Keratinocyte (primary cell): ENCODE data around the gene C20orf144. TPM values are rescaled to one million over a fixed set of nuclear protein-coding genes. Genes with fewer than 3 reads are reported as not detected.

Experiments used
- DNase-seq: peaks from one replicate; pipeline ENCODE4 v3.0.0-alpha.2; 2011; ENCODE audit warnings: low read depth, missing footprints, low spot score
- FAIRE-seq: peaks from 2 replicates; lab custom pipeline; 2011; peaks lifted over from hg19 to GRCh38; lab: Jason Lieb, UNC
- H2AFZ ChIP-seq: 2 replicates; pipeline ENCODE4 v1.6.0; 2012; ENCODE audit warnings: low read length, control low read depth, inconsistent platforms; ENCODE audit not compliant: control insufficient read depth
- H3K27ac ChIP-seq: 2 replicates; pipeline ENCODE4 v1.5.1; 2011; ENCODE audit warnings: low read length; ENCODE audit not compliant: control insufficient read depth, insufficient read depth
- H3K27me3 ChIP-seq: 3 replicates; pipeline ENCODE4 v1.6.0; 2011; ENCODE audit warnings: low read length; ENCODE audit not compliant: control insufficient read depth, insufficient read depth; ENCODE audit errors: extremely low read depth
- H3K36me3 ChIP-seq, 2 experiments: 2 replicates in 1 of 2; 3 replicates in 1 of 2; pipeline ENCODE4 v1.5.1; 2011; ENCODE audit warnings: low read length in 2 of 2, mild to moderate bottlenecking in 1 of 2; ENCODE audit not compliant: control insufficient read depth in 2 of 2, insufficient read depth in 2 of 2; ENCODE audit errors: extremely low read depth in 1 of 2
- H3K4me1 ChIP-seq: 3 replicates; pipeline ENCODE4 v1.5.1; 2011; ENCODE audit warnings: low read length; ENCODE audit not compliant: control insufficient read depth, insufficient read depth; ENCODE audit errors: extremely low read depth
- H3K4me2 ChIP-seq: 3 replicates; pipeline ENCODE4 v1.6.0; 2011; ENCODE audit warnings: low read depth, low read length; ENCODE audit not compliant: control insufficient read depth, insufficient read depth; ENCODE audit errors: extremely low read depth
- H3K4me3 ChIP-seq, 3 experiments: fragments of 200-600 bp in 1 of 3; sonication (generic) in 1 of 3; 2 replicates in 2 of 3; 3 replicates in 1 of 3; pipeline ENCODE4 v1.5.1; 2011 to 2016; ENCODE audit warnings: low read length in 3 of 3, mild to moderate bottlenecking in 3 of 3, control low read depth in 2 of 3, inconsistent platforms in 1 of 3, low read depth in 1 of 3, mixed read lengths in 1 of 3, mixed run types in 1 of 3, moderate library complexity in 1 of 3; ENCODE audit not compliant: control insufficient read depth in 2 of 3, insufficient read depth in 2 of 3; ENCODE audit errors: extremely low read depth in 1 of 3
- H3K79me2 ChIP-seq: 2 replicates; pipeline ENCODE4 v1.6.0; 2012; ENCODE audit warnings: low read length; ENCODE audit not compliant: control insufficient read depth, insufficient read depth
- H3K9ac ChIP-seq: 3 replicates; pipeline ENCODE4 v1.6.0; 2011; ENCODE audit warnings: low read length; ENCODE audit not compliant: control insufficient read depth, insufficient read depth; ENCODE audit errors: extremely low read depth
- H3K9me1 ChIP-seq: 3 replicates; pipeline ENCODE4 v1.6.0; 2011; ENCODE audit warnings: low read length; ENCODE audit not compliant: control insufficient read depth, insufficient read depth; ENCODE audit errors: extremely low read depth
- H3K9me3 ChIP-seq: 2 replicates; pipeline ENCODE4 v1.5.1; 2012; ENCODE audit warnings: low read depth, low read length; ENCODE audit not compliant: control insufficient read depth
- H4K20me1 ChIP-seq: 3 replicates; pipeline ENCODE4 v1.6.0; 2011; ENCODE audit warnings: low read length; ENCODE audit not compliant: control insufficient read depth, insufficient read depth; ENCODE audit errors: extremely low read depth
- EZH2 ChIP-seq: IDR thresholded peaks from one replicate; pipeline ENCODE4 v1.6.1; 2012; ENCODE audit warnings: inconsistent platforms, mild to moderate bottlenecking, low read length, moderate library complexity
- dilution Hi-C: fragments of 300-500 bp; cut with MboI; formaldehyde crosslinking; loops from one replicate; pipeline ENCODE4 v1.7.0; 2020; ENCODE audit warnings: low sequenced_read_pairs; ENCODE audit not compliant: extremely low pct_ligation_motif_present
- polyA plus RNA-seq, 5 experiments: library from polyadenylated mRNA; depleted of rRNA in 3 of 5; stranded (reverse) in 3 of 5; stranded (forward) in 1 of 5; unstranded in 1 of 5; fragments of >200 nt; gene quantifications; 1 replicate in 1 of 5; 2 replicates in 3 of 5; 3 replicates in 1 of 5; pipeline versions ENCODE4 v1.2.1 to v1.2.3, GENCODE V29; 2011 to 2012; ENCODE audit warnings: missing spikeins in 2 of 5, low read depth in 1 of 5, low replicate concordance in 1 of 5
- TF ChIP-seq, protein P1 (sequence below), 3 experiments: IDR thresholded peaks in 1 of 3; conservative IDR thresholded peaks in 1 of 3; optimal IDR thresholded peaks in 1 of 3; 2 replicates in 2 of 3; 3 replicates in 1 of 3; pipeline versions ENCODE3 to v1.5.1; 2011; ENCODE audit warnings: low read length in 3 of 3, mild to moderate bottlenecking in 3 of 3, moderate library complexity in 2 of 3, control low read depth in 1 of 3, inconsistent platforms in 1 of 3; ENCODE audit not compliant: insufficient read depth in 2 of 3; ENCODE audit errors: extremely low read depth in 1 of 3

The C20orf144 gene
- polyA plus RNA-seq, 1 donor (not counting 4 experiments of a cell fraction or from before 2014, with no cell fraction given) = 0.03 TPM

GRCh38 chr20:33667245-33667675, 5.1 kb downstream of the C20orf144 start:
- no peaks in the 10 kb centered on the region for H4K20me1 ChIP-seq
- H3K9me3 ChIP-seq = no peaks in the 10 kb centered on the region
- peak overlapping the region; percentile 47 to 78 (median 68) for H3K4me3 ChIP-seq
- DNase-seq (no peak), FAIRE-seq (no peak)
- H3K9ac ChIP-seq = peak overlapping the region; percentile 69
- H2AFZ ChIP-seq = peak overlapping the region; percentile 82
- H3K4me2 ChIP-seq = peak overlapping the region; percentile 81
- dilution Hi-C loops = no loop called here
- H3K9me1 ChIP-seq = no peaks in the 10 kb centered on the region
- peaks cover 27% of the 10 kb centered on the region for H3K4me1 ChIP-seq
- TF ChIP-seq, protein P1, sequence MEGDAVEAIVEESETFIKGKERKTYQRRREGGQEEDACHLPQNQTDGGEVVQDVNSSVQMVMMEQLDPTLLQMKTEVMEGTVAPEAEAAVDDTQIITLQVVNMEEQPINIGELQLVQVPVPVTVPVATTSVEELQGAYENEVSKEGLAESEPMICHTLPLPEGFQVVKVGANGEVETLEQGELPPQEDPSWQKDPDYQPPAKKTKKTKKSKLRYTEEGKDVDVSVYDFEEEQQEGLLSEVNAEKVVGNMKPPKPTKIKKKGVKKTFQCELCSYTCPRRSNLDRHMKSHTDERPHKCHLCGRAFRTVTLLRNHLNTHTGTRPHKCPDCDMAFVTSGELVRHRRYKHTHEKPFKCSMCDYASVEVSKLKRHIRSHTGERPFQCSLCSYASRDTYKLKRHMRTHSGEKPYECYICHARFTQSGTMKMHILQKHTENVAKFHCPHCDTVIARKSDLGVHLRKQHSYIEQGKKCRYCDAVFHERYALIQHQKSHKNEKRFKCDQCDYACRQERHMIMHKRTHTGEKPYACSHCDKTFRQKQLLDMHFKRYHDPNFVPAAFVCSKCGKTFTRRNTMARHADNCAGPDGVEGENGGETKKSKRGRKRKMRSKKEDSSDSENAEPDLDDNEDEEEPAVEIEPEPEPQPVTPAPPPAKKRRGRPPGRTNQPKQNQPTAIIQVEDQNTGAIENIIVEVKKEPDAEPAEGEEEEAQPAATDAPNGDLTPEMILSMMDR (optimal IDR thresholded peaks at IDR 0.05 in 1 of 3, IDR thresholded peaks at IDR 0.05 in 1 of 3, conservative IDR thresholded peaks at IDR 0.05 in 1 of 3; ENCODE audit: extremely low read depth in 1 of 3, insufficient read depth in 2 of 3, low read length in 3 of 3) = no peak
- TF ChIP-seq EZH2 = no peak
- H3K79me2 ChIP-seq = no peaks in the 10 kb centered on the region
- H3K27me3 ChIP-seq = no peaks in the 10 kb centered on the region
- H3K27ac ChIP-seq = peak overlapping the region; percentile 11
- H3K36me3 ChIP-seq = no peaks in the 10 kb centered on the region

DNA sequence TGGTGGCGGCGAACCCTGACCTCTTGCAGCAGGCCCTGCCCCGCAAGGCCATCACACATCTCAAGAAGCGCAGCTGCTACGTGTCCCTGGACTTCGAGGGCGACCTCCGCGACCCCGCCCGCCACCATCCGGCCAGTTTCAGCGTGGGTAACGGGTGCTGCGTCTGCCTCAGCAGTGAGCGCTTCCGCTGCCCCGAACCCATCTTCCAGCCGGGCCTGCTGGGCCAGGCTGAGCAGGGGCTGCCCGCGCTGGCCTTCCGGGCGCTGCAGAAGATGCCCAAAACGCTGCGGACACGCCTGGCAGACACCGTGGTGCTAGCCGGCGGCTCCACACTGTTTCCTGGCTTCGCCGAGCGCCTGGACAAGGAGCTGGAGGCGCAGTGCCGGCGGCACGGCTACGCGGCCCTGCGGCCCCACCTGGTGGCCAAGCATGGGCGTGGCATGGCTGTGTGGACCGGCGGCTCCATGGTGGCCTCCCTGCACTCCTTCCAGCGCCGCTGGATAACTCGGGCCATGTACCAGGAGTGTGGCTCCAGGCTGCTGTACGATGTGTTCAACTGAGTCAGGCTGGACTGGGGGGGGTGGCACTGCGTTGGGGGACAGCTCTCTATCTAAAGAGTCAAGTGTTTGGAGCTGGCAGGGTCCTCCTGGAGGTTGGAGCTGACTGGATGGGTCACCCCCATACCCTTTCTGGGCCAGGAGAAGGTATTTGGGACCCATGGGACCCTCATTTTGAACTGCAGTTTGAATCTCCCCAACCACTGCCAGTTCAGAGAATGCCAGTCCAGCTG, 5.7 kb downstream of the C20orf144 start:
- Histone ChIP-seq H3K9me1 (no peaks in the 10 kb centered on the region), H4K20me1 (no peaks in the 10 kb centered on the region), H3K27ac (no peak overlapping the region), H3K4me1 (peaks cover 23% of the 10 kb centered on the region), H3K4me2 (peak overlapping the region; percentile 81), H3K36me3 (no peaks in the 10 kb centered on the region), H3K79me2 (no peaks in the 10 kb centered on the region), H3K27me3 (no peaks in the 10 kb centered on the region), H3K9me3 (no peaks in the 10 kb centered on the region), H3K9ac (peak overlapping the region; percentile 69), H2AFZ (peak overlapping the region; percentile 72), H3K4me3 (peak overlapping the region; percentile 46 to 78 (median 47))
- TF ChIP-seq EZH2 = no peak
- TF ChIP-seq, protein P1 (optimal IDR thresholded peaks at IDR 0.05 in 1 of 3, IDR thresholded peaks at IDR 0.05 in 1 of 3, conservative IDR thresholded peaks at IDR 0.05 in 1 of 3; ENCODE audit: extremely low read depth in 1 of 3, insufficient read depth in 2 of 3, low read length in 3 of 3) = peak; percentile 79 to 97 (median 94)
- dilution Hi-C loops = no loop called here
- DNase-seq = no peak
- FAIRE-seq = no peak
